Mesothelial cell of epicardium (in vitro differentiated cells): ENCODE measurements around the gene LEUTX. TPM values are rescaled to one million over a fixed set of nuclear protein-coding genes. Genes with fewer than 3 reads are reported as not detected.

ENCODE experiments used
- DNase-seq, 2 experiments: peaks; one replicate each; pipeline ENCODE4 v3.0.0; 2021; ENCODE audit warnings: low spot score in 2 of 2; ENCODE audit not compliant: unreplicated experiment in 2 of 2
- H3K27ac Mint-ChIP-seq: 2 replicates; pipeline ENCODE4 v1.8.0; 2021; ENCODE audit warnings: mixed read lengths
- H3K27me3 Mint-ChIP-seq: 2 replicates; pipeline ENCODE4 v1.8.0; 2021; ENCODE audit warnings: low read depth, mixed read lengths
- H3K36me3 Mint-ChIP-seq: 2 replicates; pipeline ENCODE4 v1.8.0; 2021; ENCODE audit warnings: mixed read lengths
- H3K4me1 Mint-ChIP-seq: 2 replicates; pipeline ENCODE4 v1.8.0; 2021; ENCODE audit warnings: mixed read lengths
- H3K4me3 Mint-ChIP-seq: 2 replicates; pipeline ENCODE4 v1.8.0; 2021; ENCODE audit warnings: mild to moderate bottlenecking, moderate library complexity, mixed read lengths
- H3K9me3 Mint-ChIP-seq: 2 replicates; pipeline ENCODE4 v1.8.0; 2021; ENCODE audit warnings: mixed read lengths
- total RNA-seq: library from RNA; stranded (reverse); gene quantifications from 3 replicates; pipeline ENCODE4 v1.2.1, GENCODE V29; 2021
- TF ChIP-seq, protein P1 (sequence below): fragments of 200-600 bp; sonication (generic); IDR thresholded peaks from one replicate; pipeline ENCODE4 v1.5.0; 2021; ENCODE audit warnings: antibody characterized with exemption; ENCODE audit not compliant: unreplicated experiment

The LEUTX gene, protein sequence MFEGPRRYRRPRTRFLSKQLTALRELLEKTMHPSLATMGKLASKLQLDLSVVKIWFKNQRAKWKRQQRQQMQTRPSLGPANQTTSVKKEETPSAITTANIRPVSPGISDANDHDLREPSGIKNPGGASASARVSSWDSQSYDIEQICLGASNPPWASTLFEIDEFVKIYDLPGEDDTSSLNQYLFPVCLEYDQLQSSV
- total RNA-seq, result not detected in 3 replicates

DNA sequence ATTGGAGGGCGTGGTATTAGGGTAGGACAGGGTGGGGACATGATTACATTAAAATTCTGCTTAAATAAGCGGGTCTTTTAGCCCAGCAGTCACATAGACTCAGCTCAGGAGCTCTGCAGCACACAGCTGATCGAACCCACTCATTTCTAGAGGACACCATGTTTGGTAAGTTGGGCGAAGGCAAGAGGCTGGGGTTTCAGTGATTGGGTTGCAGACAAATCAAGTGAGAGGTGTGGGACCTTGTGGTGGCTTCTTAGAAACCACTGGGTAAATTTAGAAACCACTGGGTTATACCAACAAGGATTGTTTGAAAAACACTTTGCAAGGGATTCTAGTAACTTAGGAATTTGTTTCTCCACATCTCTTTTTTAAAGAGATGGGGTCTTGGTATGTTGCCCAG is at the start of gene LEUTX:
Gene LEUTX (plus strand): TSS at position 92 of the 400 bp plus-strand sequence. CDS start 67 bp downstream, at position 159.
- no peaks in the 10 kb centered on the region for H3K36me3 Mint-ChIP-seq
- H3K27ac Mint-ChIP-seq, result no peak within 1 kb of the TSS
- H3K9me3 Mint-ChIP-seq, result no peaks in the 10 kb centered on the region
- H3K4me1 Mint-ChIP-seq, result no peaks in the 10 kb centered on the region
- TF ChIP-seq, protein P1, sequence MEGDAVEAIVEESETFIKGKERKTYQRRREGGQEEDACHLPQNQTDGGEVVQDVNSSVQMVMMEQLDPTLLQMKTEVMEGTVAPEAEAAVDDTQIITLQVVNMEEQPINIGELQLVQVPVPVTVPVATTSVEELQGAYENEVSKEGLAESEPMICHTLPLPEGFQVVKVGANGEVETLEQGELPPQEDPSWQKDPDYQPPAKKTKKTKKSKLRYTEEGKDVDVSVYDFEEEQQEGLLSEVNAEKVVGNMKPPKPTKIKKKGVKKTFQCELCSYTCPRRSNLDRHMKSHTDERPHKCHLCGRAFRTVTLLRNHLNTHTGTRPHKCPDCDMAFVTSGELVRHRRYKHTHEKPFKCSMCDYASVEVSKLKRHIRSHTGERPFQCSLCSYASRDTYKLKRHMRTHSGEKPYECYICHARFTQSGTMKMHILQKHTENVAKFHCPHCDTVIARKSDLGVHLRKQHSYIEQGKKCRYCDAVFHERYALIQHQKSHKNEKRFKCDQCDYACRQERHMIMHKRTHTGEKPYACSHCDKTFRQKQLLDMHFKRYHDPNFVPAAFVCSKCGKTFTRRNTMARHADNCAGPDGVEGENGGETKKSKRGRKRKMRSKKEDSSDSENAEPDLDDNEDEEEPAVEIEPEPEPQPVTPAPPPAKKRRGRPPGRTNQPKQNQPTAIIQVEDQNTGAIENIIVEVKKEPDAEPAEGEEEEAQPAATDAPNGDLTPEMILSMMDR, result no peak
- peaks cover 68% of the 10 kb centered on the region for H3K27me3 Mint-ChIP-seq
- no peak for DNase-seq
- H3K4me3 Mint-ChIP-seq, result no peak within 1 kb of the TSS

DNA sequence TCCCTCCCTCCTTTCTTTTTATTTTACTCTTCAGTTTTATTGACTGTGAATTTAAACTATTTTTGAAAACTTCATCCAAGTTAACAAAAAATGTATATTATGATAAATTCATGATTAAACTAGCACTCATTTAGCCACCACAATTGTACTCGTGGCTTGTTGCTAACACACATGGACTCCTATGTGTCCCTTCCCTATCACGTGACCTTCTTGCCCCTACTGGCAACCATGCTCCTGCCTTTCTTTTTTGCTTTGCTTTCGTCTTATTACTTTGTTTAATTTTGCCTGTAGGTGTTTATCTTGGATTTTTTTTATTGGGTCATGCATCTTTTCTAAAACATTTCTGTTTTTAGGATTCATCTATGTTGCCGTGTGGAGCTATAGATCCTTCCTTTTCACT is 49.1 kb upstream of the LEUTX start:
- Mint-ChIP-seq H3K27ac (no peak overlapping the region), H3K4me1 (no peaks in the 10 kb centered on the region), H3K36me3 (no peaks in the 10 kb centered on the region), H3K4me3 (no peak overlapping the region), H3K9me3 (peaks cover 4% of the 10 kb centered on the region), H3K27me3 (peaks cover 56% of the 10 kb centered on the region)
- DNase-seq, result no peak
- TF ChIP-seq, protein P1, result no peak

DNA sequence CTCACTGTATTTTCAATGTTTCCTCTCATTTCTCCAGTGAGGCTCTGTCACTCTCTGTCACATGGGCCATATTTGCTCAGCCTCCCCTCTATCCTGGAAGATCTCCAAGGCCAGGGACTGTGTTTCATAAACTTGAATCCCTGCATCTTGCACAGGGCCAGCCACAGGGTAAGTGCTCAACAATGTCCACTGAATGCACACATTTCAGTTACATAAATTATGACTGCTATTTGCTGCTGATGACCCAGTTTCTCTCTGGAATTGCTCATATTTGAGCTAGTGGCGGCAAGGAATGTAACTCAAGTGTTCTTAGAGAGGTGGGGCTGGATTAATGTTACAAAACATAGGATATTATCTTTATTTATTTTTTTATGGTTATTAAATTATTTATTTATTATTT is 47.0 kb upstream of the LEUTX start:
- no peak overlapping the region for H3K27ac Mint-ChIP-seq
- peaks cover 49% of the 10 kb centered on the region for H3K27me3 Mint-ChIP-seq
- TF ChIP-seq, protein P1, result no peak
- DNase-seq, result no peak
- no peak overlapping the region for H3K4me3 Mint-ChIP-seq
- H3K4me1 Mint-ChIP-seq, result no peaks in the 10 kb centered on the region
- peaks cover 4% of the 10 kb centered on the region for H3K9me3 Mint-ChIP-seq
- H3K36me3 Mint-ChIP-seq, result no peaks in the 10 kb centered on the region

DNA sequence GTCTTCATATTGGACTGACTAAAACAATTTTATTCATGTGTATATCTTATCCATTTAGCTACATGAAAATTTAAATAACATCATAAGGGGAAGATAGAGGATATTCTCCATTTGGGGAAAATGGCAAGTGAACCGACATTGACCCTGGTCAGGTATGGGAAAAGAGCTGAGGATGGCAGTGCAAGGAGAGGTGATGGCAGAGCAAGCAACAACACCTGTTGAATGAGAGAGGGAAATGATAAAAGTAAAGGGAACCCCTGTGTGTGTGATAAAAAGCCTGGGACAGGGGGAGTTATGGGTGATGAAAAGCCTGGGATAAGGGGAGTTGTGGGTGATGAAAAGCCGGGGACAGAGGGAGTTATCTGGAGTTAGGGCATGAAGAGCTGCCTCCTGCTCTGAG is 44.8 kb upstream of the LEUTX start:
- Mint-ChIP-seq H3K9me3 (peaks cover 4% of the 10 kb centered on the region), H3K4me3 (no peak overlapping the region), H3K36me3 (no peaks in the 10 kb centered on the region), H3K27me3 (peaks cover 51% of the 10 kb centered on the region), H3K27ac (no peak overlapping the region), H3K4me1 (no peaks in the 10 kb centered on the region)
- TF ChIP-seq, protein P1, result no peak
- no peak for DNase-seq

DNA sequence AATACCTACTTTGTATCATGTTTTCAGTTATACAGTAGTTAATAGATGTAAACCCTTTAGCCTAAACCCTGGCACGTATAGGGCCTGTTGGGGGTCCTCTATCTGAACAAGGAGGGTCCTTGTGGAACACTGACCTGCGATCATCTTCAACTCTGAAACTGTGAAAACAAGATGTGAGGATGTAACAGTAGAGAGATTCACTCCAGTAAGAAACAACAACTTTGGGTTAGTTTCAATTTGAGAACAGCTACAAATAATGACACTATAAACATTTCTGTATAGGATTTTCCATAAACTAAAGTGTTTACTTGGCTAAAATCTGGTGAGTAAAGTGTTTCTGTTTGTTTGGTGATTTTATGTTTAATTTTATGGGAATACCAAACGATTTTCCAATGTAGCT is 43.0 kb upstream of the LEUTX start:
- DNase-seq, result no peak
- H3K4me3 Mint-ChIP-seq, result no peak overlapping the region
- peaks cover 4% of the 10 kb centered on the region for H3K9me3 Mint-ChIP-seq
- TF ChIP-seq, protein P1, result no peak
- no peaks in the 10 kb centered on the region for H3K36me3 Mint-ChIP-seq
- H3K27ac Mint-ChIP-seq, result no peak overlapping the region
- H3K4me1 Mint-ChIP-seq, result no peaks in the 10 kb centered on the region
- H3K27me3 Mint-ChIP-seq, result peaks cover 51% of the 10 kb centered on the region

DNA sequence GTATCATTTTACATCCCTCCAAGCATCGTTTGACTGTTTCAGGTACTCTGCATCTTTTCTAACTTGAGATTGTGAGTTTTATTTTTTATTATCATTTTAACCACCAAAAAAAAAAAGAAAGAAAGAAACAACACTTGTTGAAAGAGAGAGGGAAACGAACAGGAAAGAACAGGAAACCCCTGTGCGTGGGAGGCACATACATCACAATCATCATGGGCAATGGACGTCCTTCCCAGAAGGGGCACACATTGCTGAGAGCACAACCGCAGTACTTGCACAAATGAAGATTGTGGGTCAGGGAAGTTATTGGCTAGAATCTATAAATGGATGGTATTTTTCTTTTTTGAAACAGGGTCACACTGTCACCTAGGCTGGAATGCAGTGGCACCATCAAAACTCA is 42.6 kb upstream of the LEUTX start:
- H3K27ac Mint-ChIP-seq, result no peak overlapping the region
- peaks cover 51% of the 10 kb centered on the region for H3K27me3 Mint-ChIP-seq
- no peak overlapping the region for H3K4me3 Mint-ChIP-seq
- no peaks in the 10 kb centered on the region for H3K4me1 Mint-ChIP-seq
- no peaks in the 10 kb centered on the region for H3K36me3 Mint-ChIP-seq
- peaks cover 4% of the 10 kb centered on the region for H3K9me3 Mint-ChIP-seq
- no peak for DNase-seq
- TF ChIP-seq, protein P1, result no peak
